WTC11 (cell line): Measurements from ENCODE around the gene FGA. TPM values are rescaled to one million over a fixed set of nuclear protein-coding genes. Genes with fewer than 3 reads are reported as not detected.
A peak's percentile ranks its signal among the peaks of the same experiment; 100 is the strongest.

Experiments
- AFF4 ChIP-seq: sonication (generic); formaldehyde crosslinking; IDR thresholded peaks from 2 replicates; pipeline ENCODE4 v1.8.1; 2023; ENCODE audit warnings: mild to moderate bottlenecking, missing genetic modification reagents, borderline replicate concordance
- ARID4B ChIP-seq: sonication (generic); formaldehyde crosslinking; IDR thresholded peaks from 2 replicates; pipeline ENCODE4 v1.8.0; 2023; ENCODE audit warnings: missing genetic modification reagents, mild to moderate bottlenecking, borderline replicate concordance
- ATF6 ChIP-seq: sonication (generic); formaldehyde crosslinking; IDR thresholded peaks from 2 replicates; pipeline ENCODE4 v1.8.1; 2023; ENCODE audit warnings: mild to moderate bottlenecking, missing genetic modification reagents
- CREB1 ChIP-seq: sonication (generic); formaldehyde crosslinking; IDR thresholded peaks from 2 replicates; pipeline ENCODE4 v1.8.0; 2023; ENCODE audit warnings: mild to moderate bottlenecking, missing genetic modification reagents
- IRF2 ChIP-seq: sonication (generic); formaldehyde crosslinking; IDR thresholded peaks from 2 replicates; pipeline ENCODE4 v1.8.0; 2022; ENCODE audit warnings: low read depth, missing genetic modification reagents, borderline replicate concordance
- MXD4 ChIP-seq: fragments of 250-450 bp; sonication (Bioruptor Pico); IDR thresholded peaks from 2 replicates; pipeline ENCODE4 v1.8.0; 2021; ENCODE audit warnings: mild to moderate bottlenecking, moderate library complexity, borderline replicate concordance
- NFE2L1 ChIP-seq: sonication (generic); formaldehyde crosslinking; IDR thresholded peaks from 2 replicates; pipeline ENCODE4 v1.8.1; 2023; ENCODE audit warnings: missing genetic modification reagents
- NR1H2 ChIP-seq: sonication (generic); formaldehyde crosslinking; IDR thresholded peaks from 2 replicates; pipeline ENCODE4 v1.9.0; 2021; ENCODE audit warnings: mild to moderate bottlenecking, moderate library complexity, missing genetic modification reagents
- SP1 ChIP-seq: sonication (generic); formaldehyde crosslinking; conservative IDR thresholded peaks from 2 replicates; pipeline ENCODE4 v1.8.1; 2022; ENCODE audit warnings: missing genetic modification reagents
- TEAD1 ChIP-seq: sonication (generic); formaldehyde crosslinking; IDR thresholded peaks from 2 replicates; pipeline ENCODE4 v1.8.0; 2022; ENCODE audit warnings: mild to moderate bottlenecking, missing genetic modification reagents
- ZBTB43 ChIP-seq: sonication (generic); formaldehyde crosslinking; IDR thresholded peaks from 2 replicates; pipeline ENCODE4 v1.8.1; 2023; ENCODE audit warnings: mild to moderate bottlenecking, missing genetic modification reagents
- ZNF281 ChIP-seq: sonication (generic); formaldehyde crosslinking; IDR thresholded peaks from 2 replicates; pipeline ENCODE4 v1.8.0; 2023; ENCODE audit warnings: mild to moderate bottlenecking, missing genetic modification reagents
- total RNA-seq: library from RNA; stranded (reverse); gene quantifications from 3 replicates; pipeline ENCODE4 v1.2.3, GENCODE V29; 2021

Gene FGA
- total RNA-seq, 1 experiment from 2014 or later, result 3.2 TPM

- TF ChIP-seq ZNF281 (CRISPR knock-in tag), result 0 out of 2 replicates have a peak, but pooled peaks have one; percentile 32
- no peak for TF ChIP-seq ATF6 (CRISPR knock-in tag)
- TF ChIP-seq CREB1 (CRISPR knock-in tag), result no peak
- TF ChIP-seq ZBTB43 (CRISPR knock-in tag), result peak; percentile 79; the same call in 1 of the 2 replicates
- TF ChIP-seq NFE2L1, result peak; percentile 66; the same call in 1 of the 2 replicates
- TF ChIP-seq TEAD1, result 0 out of 2 replicates have a peak, but pooled peaks have one; percentile 52
- TF ChIP-seq AFF4, result 0 out of 2 replicates have a peak, but pooled peaks have one; percentile 63
- no peak for TF ChIP-seq SP1 (CRISPR knock-in tag)
- TF ChIP-seq IRF2 (CRISPR knock-in tag), result no peak
- peak; percentile 28; the same call in 1 of the 2 replicates for TF ChIP-seq ARID4B (CRISPR knock-in tag)
- no peak for TF ChIP-seq MXD4 (CRISPR knock-in tag)
- no peak for TF ChIP-seq NR1H2 (CRISPR knock-in tag)
Observed at GRCh38 chr4:154626793-154627484, 36.4 kb upstream of the FGA start (continued).
